Measurements from ENCODE around the gene IL17C. TPM values are rescaled to one million over a fixed set of nuclear protein-coding genes. Genes with fewer than 3 reads are reported as not detected.

Gene IL17C
- total RNA-seq, 1 donor from 2014 or later: not detected

DNA sequence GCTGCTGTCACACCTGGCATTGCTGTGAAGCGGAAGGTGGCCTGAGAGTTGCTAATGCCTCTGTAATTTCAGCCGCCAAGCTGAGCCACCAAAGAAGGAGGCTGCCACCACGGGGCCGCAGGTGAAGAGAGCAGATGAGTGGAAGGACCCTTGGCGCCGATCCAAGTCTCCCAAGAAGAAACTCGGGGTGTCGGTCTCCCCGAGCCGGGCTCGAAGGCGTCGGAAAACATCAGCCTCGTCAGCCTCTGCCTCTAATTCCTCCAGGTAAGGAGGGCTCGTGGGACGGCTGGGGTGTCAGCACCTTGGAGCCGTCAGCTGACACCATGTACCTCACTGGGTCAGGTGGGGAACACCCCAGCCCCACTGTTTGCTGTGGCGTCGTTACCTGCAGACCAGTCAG is 16.2 kb upstream of the IL17C start:
- H3K4me1 Mint-ChIP-seq (ENCODE audit: unreplicated experiment): peaks cover 7% of the 10 kb centered on the region
- H3K36me3 Mint-ChIP-seq (ENCODE audit: unreplicated experiment): peaks cover 18% of the 10 kb centered on the region
- no peaks in the 10 kb centered on the region for H3K9me3 Mint-ChIP-seq (ENCODE audit: unreplicated experiment)
- TF ChIP-seq, protein P1, sequence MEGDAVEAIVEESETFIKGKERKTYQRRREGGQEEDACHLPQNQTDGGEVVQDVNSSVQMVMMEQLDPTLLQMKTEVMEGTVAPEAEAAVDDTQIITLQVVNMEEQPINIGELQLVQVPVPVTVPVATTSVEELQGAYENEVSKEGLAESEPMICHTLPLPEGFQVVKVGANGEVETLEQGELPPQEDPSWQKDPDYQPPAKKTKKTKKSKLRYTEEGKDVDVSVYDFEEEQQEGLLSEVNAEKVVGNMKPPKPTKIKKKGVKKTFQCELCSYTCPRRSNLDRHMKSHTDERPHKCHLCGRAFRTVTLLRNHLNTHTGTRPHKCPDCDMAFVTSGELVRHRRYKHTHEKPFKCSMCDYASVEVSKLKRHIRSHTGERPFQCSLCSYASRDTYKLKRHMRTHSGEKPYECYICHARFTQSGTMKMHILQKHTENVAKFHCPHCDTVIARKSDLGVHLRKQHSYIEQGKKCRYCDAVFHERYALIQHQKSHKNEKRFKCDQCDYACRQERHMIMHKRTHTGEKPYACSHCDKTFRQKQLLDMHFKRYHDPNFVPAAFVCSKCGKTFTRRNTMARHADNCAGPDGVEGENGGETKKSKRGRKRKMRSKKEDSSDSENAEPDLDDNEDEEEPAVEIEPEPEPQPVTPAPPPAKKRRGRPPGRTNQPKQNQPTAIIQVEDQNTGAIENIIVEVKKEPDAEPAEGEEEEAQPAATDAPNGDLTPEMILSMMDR (IDR thresholded peaks at IDR 0.05): no peak
- H3K27ac Mint-ChIP-seq (ENCODE audit: unreplicated experiment): no peak overlapping the region
- no peaks in the 10 kb centered on the region for H3K27me3 Mint-ChIP-seq (ENCODE audit: unreplicated experiment)
- no peak overlapping the region for H3K4me3 Mint-ChIP-seq (ENCODE audit: unreplicated experiment)
- DNase-seq (ENCODE audit: extremely low spot score, unreplicated experiment): no peak

DNA sequence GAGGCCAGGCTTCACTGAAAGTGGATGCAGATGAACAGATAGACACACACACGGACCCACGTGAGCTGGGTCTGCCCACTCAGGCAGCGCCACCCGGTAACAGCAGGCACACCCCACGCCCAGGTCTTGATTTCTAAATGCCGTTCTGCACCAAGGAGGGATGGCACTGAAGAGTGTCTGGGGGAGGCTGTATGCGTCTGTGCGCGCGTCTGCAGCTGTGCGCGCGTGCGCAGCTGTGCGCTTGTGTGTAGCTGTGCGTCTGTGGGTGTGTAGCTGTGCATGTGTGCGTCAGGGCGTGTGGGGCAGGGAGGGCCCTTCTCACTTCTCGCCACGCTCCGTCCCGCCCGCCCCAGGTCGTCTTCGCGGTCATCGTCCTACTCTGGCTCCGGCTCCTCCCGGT is 15.5 kb upstream of the IL17C start:
- TF ChIP-seq, protein P1 (IDR thresholded peaks at IDR 0.05): no peak
- Mint-ChIP-seq H3K36me3 (ENCODE audit: unreplicated experiment) (peaks cover 20% of the 10 kb centered on the region), H3K4me3 (ENCODE audit: unreplicated experiment) (no peak overlapping the region), H3K27me3 (ENCODE audit: unreplicated experiment) (no peaks in the 10 kb centered on the region), H3K27ac (ENCODE audit: unreplicated experiment) (no peak overlapping the region), H3K4me1 (ENCODE audit: unreplicated experiment) (peaks cover 7% of the 10 kb centered on the region), H3K9me3 (ENCODE audit: unreplicated experiment) (no peaks in the 10 kb centered on the region)
- DNase-seq (ENCODE audit: extremely low spot score, unreplicated experiment): no peak

DNA sequence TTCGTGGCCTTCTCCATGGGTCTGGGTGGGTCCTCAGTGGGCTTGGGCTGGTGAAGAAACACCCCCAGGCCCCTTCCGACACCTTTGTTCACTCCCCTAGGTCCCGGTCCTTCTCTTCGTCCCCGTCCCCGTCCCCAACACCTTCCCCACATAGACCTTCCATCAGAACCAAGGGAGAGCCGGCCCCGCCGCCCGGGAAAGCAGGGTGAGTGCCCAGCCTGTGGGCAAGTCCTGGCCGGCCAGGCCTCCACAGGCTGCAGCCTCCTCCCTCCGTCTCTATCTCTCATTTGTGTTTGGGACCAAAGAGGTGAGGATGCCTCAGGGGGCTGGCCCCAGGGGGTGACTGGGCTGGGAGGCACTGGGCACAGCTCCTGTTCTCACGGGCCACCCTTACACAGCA is 14.5 kb upstream of the IL17C start:
- H3K27ac Mint-ChIP-seq (ENCODE audit: unreplicated experiment): no peak overlapping the region
- H3K36me3 Mint-ChIP-seq (ENCODE audit: unreplicated experiment): peaks cover 18% of the 10 kb centered on the region
- DNase-seq (ENCODE audit: extremely low spot score, unreplicated experiment): no peak

DNA sequence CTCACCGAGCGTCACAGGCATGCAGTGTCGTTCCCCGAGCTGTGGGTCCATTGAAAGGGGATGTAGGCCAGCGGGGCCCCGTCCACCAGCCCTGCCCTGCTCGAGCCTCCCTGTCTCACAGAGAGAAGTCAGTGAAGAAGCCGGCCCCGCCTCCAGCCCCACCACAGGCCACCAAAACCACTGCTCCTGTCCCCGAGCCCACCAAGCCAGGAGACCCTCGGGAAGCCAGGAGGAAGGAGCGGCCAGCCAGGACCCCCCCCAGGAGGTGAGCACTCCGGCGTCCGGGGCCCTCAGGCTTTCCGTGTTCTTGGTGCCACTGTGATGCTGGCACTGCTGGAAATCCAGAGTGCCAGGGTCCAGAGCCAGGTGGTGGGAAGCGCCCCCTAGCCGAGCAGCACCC is 13.9 kb upstream of the IL17C start:
- H3K27ac Mint-ChIP-seq (ENCODE audit: unreplicated experiment): no peak overlapping the region
- no peaks in the 10 kb centered on the region for H3K9me3 Mint-ChIP-seq (ENCODE audit: unreplicated experiment)
- no peaks in the 10 kb centered on the region for H3K4me1 Mint-ChIP-seq (ENCODE audit: unreplicated experiment)
- no peaks in the 10 kb centered on the region for H3K27me3 Mint-ChIP-seq (ENCODE audit: unreplicated experiment)
- no peak overlapping the region for H3K4me3 Mint-ChIP-seq (ENCODE audit: unreplicated experiment)
- DNase-seq (ENCODE audit: extremely low spot score, unreplicated experiment): no peak
- TF ChIP-seq, protein P1 (IDR thresholded peaks at IDR 0.05): no peak
- H3K36me3 Mint-ChIP-seq (ENCODE audit: unreplicated experiment): peaks cover 18% of the 10 kb centered on the region

More for the DNA sequence above, 14.5 kb upstream of the IL17C start:
- Mint-ChIP-seq H3K9me3 (ENCODE audit: unreplicated experiment) (no peaks in the 10 kb centered on the region), H3K27me3 (ENCODE audit: unreplicated experiment) (no peaks in the 10 kb centered on the region), H3K4me1 (ENCODE audit: unreplicated experiment) (peaks cover 1% of the 10 kb centered on the region), H3K4me3 (ENCODE audit: unreplicated experiment) (no peak overlapping the region)
- TF ChIP-seq, protein P1 (IDR thresholded peaks at IDR 0.05): no peak

DNA sequence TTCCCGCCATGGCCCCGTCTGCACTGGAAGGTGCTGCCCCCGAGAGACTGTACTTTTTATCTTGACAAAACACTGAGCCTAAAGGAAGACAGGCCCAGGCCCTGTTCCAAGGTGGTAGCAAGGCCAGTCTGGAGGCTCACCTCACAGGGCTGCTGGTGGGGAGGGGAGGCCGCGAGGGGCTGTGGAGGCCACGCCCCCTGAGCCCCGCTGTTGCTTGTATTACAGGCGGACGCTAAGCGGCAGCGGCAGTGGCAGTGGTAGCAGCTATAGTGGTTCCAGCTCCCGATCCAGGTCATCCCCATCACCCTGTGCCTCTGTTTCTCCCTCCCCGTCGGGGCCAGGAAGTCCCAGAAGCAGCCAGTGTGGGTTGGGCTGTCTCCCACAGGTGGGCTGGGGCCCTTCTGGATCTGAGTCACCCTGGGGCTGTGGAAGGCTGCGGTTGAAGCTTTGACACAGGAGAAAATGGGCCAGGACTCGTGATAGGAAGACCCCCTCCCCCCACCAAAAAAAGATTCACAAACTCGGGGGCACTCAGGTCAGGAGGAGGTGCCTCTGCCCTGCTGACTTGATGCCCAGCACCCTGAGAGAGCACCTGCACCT is 13.3 kb upstream of the IL17C start:
- peaks cover 20% of the 10 kb centered on the region for H3K36me3 Mint-ChIP-seq (ENCODE audit: unreplicated experiment)
- H3K9me3 Mint-ChIP-seq (ENCODE audit: unreplicated experiment): no peaks in the 10 kb centered on the region
- no peak overlapping the region for H3K4me3 Mint-ChIP-seq (ENCODE audit: unreplicated experiment)
- H3K27me3 Mint-ChIP-seq (ENCODE audit: unreplicated experiment): no peaks in the 10 kb centered on the region
- TF ChIP-seq, protein P1 (IDR thresholded peaks at IDR 0.05): no peak
- no peaks in the 10 kb centered on the region for H3K4me1 Mint-ChIP-seq (ENCODE audit: unreplicated experiment)
- no peak overlapping the region for H3K27ac Mint-ChIP-seq (ENCODE audit: unreplicated experiment)
- no peak for DNase-seq (ENCODE audit: extremely low spot score, unreplicated experiment)

Measured in osteocyte (in vitro differentiated cells).